ENCODE measurements around the gene ZFPM1.
"Not testable (repeated sequence)": the region's sequence is repeated elsewhere in the genome, so short reads cannot be mapped to it uniquely, and the experiment has no call there.

Gene ZFPM1

DNA sequence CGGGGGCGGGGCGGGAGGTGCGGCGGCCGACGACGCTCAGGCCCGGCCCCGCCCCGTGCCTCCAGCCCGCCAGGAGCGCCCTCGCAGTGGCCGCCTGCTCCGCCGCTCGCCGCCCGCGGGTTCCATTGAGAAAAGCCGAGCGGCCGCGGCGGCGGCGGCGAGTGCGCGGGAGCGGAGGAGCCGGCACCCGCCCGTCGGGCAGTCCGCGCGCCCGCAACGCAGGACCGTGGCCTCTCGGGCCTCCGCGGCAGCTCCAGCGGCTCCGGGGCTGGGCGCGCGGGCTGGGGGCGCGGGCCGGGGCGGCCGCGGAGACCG lies at the start of gene ZFPM1:
TSS of gene ZFPM1 (plus strand) at position 64 of the 315 bp plus-strand sequence. CDS start 359 bp downstream, outside the sequence.
- peak within 1 kb of the TSS; percentile 64 for H3K4me3 ChIP-seq (ENCODE audit: low read length)
- TF ChIP-seq ZNF274 (IDR thresholded peaks at IDR 0.05; ENCODE audit: low read depth, low read length), result no peak

DNA sequence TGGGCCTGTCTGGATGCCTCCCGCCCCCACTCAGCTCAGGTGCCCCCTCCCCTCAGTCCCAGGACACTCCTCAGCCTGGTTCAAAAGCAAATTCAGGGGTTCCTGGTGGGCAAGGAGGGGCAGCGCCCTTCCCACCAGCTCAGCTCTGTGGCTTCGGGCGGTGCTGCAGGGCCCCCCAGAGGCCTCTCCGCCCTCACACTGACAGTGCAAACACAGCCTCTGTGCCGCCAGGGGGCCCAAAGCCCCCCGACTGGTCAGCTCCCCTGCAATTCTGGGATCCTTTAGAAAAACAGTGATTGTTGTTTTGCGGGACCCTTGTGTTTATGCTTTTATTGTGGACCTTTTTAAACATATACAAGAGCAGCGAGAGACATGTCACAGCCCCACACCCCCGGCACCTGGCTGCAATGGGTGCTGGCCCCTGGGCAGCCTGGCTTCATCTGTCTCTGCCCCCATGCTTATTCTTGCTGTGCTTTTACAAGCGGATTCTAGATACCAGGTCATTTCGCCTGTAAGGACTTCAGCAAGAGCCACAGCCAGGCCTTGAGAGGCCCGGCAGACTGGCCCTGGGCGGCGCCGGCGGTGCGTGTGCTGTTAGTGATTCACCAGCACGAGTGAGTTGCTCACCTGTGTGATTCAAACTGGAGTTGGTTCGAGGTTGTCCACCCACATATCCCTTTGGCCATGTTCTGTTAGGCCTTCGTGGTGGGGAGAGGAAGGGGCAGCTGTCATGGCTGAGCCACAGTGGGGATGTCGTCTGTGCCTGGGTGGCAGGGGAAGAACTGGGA lies 49.1 kb upstream of the ZFPM1 start:
- no peak for TF ChIP-seq ZNF274 (IDR thresholded peaks at IDR 0.05; ENCODE audit: low read depth, low read length)
- H3K4me3 ChIP-seq (ENCODE audit: low read length), result no peak overlapping the region

DNA sequence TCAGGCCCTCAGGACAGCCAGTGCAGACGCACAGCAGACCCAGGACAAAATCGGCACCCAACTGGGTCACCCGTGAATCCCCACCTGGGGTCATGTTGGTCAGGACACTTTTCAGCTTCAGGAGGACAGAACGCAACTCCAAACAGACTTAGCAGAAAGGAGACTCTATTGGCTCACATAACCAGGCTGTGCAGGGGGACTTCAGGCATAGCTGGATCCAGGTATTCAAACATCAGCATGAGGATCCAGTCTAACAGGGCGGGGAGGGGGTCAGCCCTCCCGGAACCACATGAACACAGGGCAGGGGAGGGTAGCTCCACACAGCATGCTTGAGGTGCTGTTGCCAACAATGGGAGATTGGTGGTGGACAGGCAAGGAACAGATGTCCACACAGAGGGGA lies 48.3 kb upstream of the ZFPM1 start:
- TF ChIP-seq ZNF274 (IDR thresholded peaks at IDR 0.05; ENCODE audit: low read depth, low read length), result no peak
- no peak overlapping the region for H3K4me3 ChIP-seq (ENCODE audit: low read length)

DNA sequence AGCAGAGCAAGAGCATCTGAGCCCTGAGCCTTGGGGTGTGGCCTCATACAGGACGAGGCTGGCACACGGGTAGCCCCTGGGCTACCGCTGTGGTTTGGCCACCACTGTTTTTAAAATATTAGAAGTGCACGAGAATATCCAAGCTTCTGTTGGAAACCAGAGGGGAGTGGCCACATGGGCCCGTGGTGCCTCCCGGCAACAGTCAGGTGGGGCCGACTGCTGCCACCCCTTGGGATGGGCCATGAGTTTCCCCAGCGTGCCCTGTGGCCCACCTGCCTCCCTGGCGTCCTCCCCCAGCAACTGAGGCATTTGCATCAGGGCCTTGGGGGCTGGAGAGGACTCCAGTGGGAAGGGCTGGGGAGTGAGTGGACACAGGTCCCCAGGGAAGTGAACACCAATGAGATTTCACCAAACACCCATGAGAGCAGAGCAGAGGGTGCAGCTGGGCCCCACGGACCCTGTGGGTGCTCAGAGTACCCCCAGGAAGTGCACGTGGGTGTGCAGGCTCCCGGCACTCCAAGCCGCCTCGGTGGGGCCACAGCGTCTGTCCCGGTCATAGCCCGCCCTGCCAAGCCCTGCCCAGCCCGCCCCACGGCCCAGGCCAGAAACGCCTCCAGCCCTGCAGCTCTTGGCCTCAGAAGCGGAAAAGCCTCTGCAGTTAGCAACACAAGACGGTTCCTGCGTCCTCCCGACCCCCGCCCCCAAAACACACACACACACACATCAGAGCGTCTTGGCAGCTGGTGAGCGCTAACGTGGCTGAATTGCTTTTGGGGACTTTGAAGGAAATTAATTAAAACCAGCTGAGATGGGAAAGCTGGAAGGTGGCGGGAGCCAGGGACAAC lies 47.6 kb upstream of the ZFPM1 start:
- no peak overlapping the region for H3K4me3 ChIP-seq (ENCODE audit: low read length)
- TF ChIP-seq ZNF274 (IDR thresholded peaks at IDR 0.05; ENCODE audit: low read depth, low read length), result no peak

DNA sequence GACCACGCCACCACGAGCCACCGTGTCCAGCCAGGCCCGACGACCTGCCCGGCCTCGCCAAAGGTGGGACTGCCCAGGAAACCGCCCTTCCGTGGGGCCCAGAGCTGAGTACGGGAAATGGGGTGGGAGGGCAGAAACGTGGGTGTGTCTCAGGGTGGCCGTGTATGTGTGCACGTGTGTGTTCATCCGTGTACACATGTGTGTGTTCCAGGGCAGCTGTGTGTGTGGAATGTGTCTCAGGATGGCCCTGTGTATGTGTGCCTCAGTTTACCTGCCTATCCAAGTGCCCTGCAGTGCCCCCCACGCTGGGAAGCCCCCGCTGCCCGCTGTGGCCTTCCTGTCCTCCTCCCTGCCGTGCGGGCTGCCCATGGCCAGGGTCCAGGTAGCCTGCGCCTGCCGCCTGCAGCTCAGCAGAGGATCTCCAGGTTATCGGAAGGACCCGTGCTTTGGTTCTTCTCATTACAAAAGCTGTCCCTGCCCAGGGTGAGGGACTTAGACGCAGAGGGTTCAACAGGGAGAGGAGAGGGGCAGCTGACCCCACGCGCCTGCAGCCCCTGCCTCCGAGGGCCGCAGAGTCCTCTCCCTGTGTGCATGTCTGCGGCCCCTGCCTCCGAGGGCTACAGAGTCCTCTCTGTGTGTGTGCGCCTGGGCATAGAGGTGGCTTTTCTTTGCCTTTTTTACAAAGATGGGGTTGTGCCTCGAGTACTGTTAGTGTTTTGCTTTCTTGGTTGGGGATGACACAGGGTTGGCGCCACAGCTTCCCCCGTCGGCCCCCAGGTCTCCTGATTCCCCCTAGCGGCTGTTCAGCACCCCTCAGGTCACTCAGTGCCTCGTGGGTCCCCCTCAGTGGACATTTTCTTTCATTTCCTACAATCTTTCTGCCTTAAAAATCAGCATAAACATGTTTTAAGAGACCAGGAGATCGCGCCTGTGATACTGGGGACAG lies 46.7 kb upstream of the ZFPM1 start:
- H3K4me3 ChIP-seq (ENCODE audit: low read length), result no peak overlapping the region
- TF ChIP-seq ZNF274 (IDR thresholded peaks at IDR 0.05; ENCODE audit: low read depth, low read length), result no peak

DNA sequence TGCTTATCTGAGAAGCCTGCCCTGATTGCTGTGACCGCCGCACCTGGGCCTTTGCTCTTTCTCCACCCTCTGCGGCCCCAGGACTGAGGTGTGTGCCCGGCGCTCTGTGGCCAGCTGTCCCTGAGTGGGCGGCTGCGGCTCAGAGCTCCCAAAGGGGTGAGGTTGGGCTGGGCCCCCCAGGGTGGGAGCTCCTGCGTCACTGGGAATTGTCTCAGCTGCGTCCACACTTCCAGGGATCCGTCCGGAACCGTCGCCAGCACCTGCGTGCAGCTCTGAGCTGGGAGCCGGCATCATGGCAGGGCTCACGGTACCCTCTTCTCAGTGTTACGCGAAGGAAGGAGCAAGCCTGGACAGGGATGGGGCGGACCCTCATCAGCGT lies 46.0 kb upstream of the ZFPM1 start:
- no peak for TF ChIP-seq ZNF274 (IDR thresholded peaks at IDR 0.05; ENCODE audit: low read depth, low read length)
- H3K4me3 ChIP-seq (ENCODE audit: low read length), result no peak overlapping the region

DNA sequence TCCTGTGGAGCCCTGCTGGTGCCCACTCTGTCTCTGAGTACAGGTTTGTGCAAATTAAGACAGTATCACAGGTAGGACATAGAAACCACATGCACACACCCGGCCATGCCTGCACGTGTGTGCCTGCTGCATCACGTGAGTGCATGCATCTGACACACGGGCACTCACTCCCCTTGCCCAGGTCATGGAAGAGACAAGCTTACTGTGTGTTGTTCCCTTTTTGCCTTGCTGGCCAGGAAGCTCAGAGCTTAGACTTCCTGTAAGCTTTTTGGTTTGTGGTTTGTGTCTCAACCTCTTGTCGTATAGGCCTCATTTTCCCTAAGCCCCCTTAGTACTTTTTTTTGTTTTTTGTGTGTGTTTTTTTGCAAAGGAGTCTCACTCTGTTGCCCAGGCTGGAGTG lies 45.3 kb upstream of the ZFPM1 start:
- TF ChIP-seq ZNF274 (IDR thresholded peaks at IDR 0.05; ENCODE audit: low read depth, low read length), result no peak
- H3K4me3 ChIP-seq (ENCODE audit: low read length), result no peak overlapping the region

DNA sequence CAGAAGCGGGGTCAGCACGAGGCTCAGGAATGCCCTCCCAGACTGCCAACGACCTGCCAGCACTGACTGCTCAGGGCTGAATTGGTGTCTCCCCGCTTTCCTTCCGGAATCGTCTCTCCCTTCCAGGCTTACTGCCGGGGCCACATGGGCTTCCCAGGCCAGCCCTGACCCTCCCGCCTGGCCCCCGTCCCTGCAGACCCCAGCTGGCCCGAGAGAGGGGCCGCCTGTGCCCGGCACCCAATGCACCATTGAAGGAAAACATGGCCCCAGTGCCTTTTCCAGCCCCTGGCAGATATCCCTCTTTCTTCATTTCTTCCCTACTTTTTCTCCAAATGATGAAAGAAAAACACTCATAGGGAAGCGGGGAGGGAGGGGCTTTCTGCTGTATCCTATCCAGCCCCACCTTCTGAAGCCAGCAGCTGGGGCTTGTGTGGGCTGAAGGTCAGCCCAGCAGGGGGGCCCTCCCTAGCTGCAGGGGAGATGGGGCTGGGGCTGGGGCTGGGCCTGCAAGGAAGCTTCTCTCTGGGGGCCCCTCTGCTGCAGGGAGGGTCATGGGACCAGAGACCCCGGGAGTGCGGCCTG lies 44.4 kb upstream of the ZFPM1 start:
- TF ChIP-seq ZNF274 (IDR thresholded peaks at IDR 0.05; ENCODE audit: low read depth, low read length), result no peak

DNA sequence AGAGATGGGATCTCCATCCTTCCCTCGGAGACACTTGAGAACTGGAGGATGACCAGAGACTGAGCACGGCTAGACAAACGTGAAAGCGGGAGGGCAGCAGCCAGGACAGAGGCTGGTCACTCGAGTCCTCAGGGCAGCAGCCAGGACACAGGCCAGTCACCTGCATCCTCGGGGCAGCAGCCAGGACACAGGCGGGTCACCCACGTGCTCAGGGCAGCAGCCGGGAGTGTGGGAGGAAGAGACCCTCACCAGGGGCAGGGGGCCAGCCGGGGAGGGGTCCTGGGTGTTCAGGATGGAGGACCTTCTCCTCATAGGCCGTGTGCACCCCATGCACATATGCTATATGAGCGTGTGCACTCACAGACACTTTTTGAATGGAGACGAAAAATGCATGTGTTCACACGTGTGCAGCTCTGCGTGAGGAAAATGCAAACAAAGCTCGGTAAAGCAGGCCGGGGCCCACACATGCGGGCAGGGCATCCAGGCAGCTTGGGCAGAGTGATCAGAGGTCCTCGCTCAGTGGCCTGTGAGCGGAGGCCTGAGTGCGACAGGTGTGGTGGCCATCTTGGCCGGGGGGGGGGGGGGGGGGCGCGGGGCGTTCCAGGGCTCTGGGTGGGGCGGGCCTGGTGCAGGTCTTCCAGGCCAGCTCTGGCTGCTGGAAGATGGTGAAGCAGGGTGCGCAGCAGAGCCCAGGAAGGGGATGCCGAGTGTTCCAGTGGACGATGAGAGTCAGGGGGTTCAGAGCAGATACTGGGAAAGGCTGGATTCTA lies 43.6 kb upstream of the ZFPM1 start:
- H3K4me3 ChIP-seq (ENCODE audit: low read length), result no peak overlapping the region
- no peak for TF ChIP-seq ZNF274 (IDR thresholded peaks at IDR 0.05; ENCODE audit: low read depth, low read length)

More for the DNA sequence above, 44.4 kb upstream of the ZFPM1 start:
- no peak overlapping the region for H3K4me3 ChIP-seq (ENCODE audit: low read length)

DNA sequence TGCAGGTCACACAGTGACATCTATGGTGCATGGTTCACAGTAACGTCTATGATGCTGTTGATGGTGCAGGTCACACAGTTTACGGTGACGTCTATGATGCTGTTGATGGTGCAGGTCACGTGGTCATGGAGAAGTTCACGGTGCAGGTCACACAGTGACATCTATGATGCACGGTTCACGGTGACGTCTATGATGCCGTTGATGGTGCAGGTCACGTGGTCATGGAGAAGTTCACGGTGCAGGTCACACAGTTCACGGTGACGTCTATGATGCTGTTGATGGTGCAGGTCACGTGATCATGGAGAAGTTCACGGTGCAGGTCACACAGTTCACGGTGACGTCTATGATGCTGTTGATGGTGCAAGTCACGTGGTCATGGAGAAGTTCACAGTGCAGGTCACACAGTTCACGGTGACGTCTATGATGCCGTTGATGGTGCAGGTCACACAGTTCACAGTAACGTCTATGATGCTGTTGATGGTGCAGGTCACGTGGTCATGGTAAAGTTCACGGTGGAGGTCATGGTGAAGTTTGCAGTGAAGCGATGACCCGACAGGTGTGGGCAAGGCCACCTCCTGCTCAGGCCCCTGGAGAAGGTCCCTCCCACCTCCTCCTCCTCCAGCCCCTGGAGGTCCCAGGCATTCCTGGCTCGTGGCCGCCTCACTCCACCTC lies 42.6 kb upstream of the ZFPM1 start:
- H3K4me3 ChIP-seq (ENCODE audit: low read length), result not testable (repeated sequence)

DNA sequence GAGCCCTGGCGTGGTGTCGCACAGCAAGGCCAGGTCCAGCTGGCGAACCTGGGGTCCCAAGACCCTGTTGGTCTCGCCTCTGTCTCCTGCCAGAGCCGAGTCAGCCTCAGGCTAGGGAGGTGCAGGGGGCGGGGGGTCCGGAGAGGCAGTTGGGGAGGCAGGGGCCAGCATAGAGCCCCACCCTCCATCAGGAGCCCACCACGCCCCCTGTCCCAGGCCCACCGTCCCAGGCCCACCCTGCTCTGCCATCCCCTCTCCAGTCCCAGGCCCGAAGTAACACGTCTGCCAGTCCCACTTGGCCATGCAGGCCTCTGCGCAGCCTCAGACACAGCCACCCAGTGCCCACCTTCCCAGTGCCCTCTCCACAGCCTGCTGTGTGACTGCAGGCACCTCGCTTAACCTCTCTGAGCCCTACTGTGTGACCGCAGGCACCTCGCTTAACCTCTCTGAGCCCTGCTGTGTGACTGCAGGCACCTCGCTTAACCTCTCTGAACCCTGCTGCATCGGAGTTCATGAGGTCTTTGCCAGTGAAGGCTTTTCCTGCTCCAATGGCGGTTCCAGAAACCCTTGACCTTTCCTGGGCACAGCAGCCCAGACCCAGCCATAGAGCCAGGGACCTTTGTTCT lies 41.0 kb upstream of the ZFPM1 start:
- H3K4me3 ChIP-seq (ENCODE audit: low read length), result no peak overlapping the region
- TF ChIP-seq ZNF274 (IDR thresholded peaks at IDR 0.05; ENCODE audit: low read depth, low read length), result no peak

DNA sequence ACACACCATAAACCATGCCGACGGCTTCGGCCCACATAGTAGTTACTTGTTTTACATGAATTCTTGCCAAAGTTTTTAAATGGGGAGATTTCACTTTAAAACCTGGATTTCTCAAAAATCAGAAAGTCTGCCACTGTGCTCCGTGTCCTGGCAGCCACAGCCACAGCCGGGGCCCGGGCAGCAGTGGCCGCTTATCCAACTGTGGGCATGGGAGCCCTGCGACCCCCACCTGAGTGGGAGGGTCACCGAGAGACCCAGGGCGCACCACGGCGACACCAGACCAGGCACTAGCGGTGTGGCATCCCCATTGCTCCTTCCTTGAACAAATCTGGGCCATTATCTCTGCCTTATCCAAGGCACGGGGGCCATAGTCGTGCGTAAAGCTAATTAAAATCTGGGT lies 40.3 kb upstream of the ZFPM1 start:
- H3K4me3 ChIP-seq (ENCODE audit: low read length), result no peak overlapping the region
- TF ChIP-seq ZNF274 (IDR thresholded peaks at IDR 0.05; ENCODE audit: low read depth, low read length), result no peak
